Measurements from ENCODE around the gene HSPB6. TPM values are rescaled to one million over a fixed set of nuclear protein-coding genes. Genes with fewer than 3 reads are reported as not detected.

Gene HSPB6
- total RNA-seq, 2 experiments from 2014 or later, result 0.53 to 0.93 TPM

- H3K9me3 Mint-ChIP-seq (ENCODE audit: low read depth), result no peaks in the 10 kb centered on the region
- ChIA-PET CTCF (interaction anchor here (8.6 kb wide), 1 partner anchor 21 kb away, joined by 106 read pairs; no protein-coding TSS in a partner anchor), POLR2A (no interaction called here)
- DNase-seq (peak; percentile 98), ATAC-seq (peak; percentile 61)
- peaks cover 41% of the 10 kb centered on the region for H3K4me1 Mint-ChIP-seq
- H3K36me3 Mint-ChIP-seq (ENCODE audit: low read depth), result peaks cover 61% of the 10 kb centered on the region
- H3K4me3 Mint-ChIP-seq, result peak overlapping the region; percentile 97
- H3K27ac Mint-ChIP-seq, result peak overlapping the region; percentile 90
- intact Hi-C loops (cut with DNase I, micrococcal nuclease), result loop anchor here (1.0 to 10.0 kb wide), 21 partner anchors 14 to 398 kb away; partner anchors contain the start of genes PROSER3 (in 2 of the 2), TBCB (in 2 of the 2), ALKBH6 (in 1 of the 2) and ARHGAP33 (in 1 of the 2)
- no peaks in the 10 kb centered on the region for H3K27me3 Mint-ChIP-seq
These were observed 39.8 kb downstream of the HSPB6 start for GRCh38 chr19:35716801-35717664.

- ChIA-PET POLR2A (interaction anchor here (0.7 kb wide), 1 partner anchor 14 kb away, joined by 4 read pairs; no protein-coding TSS in a partner anchor), CTCF (interaction anchor here (0.7 to 8.6 kb wide), 3 partner anchors 20 to 1758 kb away, joined by 3 to 106 read pairs (median 3); no protein-coding TSS in a partner anchor)
- intact Hi-C loops (cut with DNase I, micrococcal nuclease), result loop anchor here (1.0 to 10.0 kb wide), 4 partner anchors 13 to 399 kb away; partner anchors contain the start of genes ALKBH6 (in 1 of the 2), OVOL3 (in 1 of the 2), POLR2I (in 1 of the 2) and TBCB (in 1 of the 2)
- Mint-ChIP-seq H3K36me3 (ENCODE audit: low read depth) (peaks cover 57% of the 10 kb centered on the region), H3K27ac (peak overlapping the region; percentile 90), H3K9me3 (ENCODE audit: low read depth) (peaks cover 2% of the 10 kb centered on the region), H3K4me3 (peak overlapping the region; percentile 97), H3K27me3 (no peaks in the 10 kb centered on the region), H3K4me1 (peaks cover 43% of the 10 kb centered on the region)
- DNase-seq, result peak; percentile 61
- ATAC-seq, result no peak
These were observed 40.6 kb downstream of the HSPB6 start for GRCh38 chr19:35715981-35716800.

- H3K9me3 Mint-ChIP-seq (ENCODE audit: low read depth), result peaks cover 2% of the 10 kb centered on the region
- H3K27ac Mint-ChIP-seq, result peak overlapping the region; percentile 90
- H3K4me1 Mint-ChIP-seq, result peaks cover 49% of the 10 kb centered on the region
- peaks cover 56% of the 10 kb centered on the region for H3K36me3 Mint-ChIP-seq (ENCODE audit: low read depth)
- POLR2A ChIA-PET, result interaction anchor here (0.7 kb wide), 1 partner anchor 13 kb away, joined by 4 read pairs; no protein-coding TSS in a partner anchor
- intact Hi-C loops (cut with DNase I, micrococcal nuclease), result loop anchor here (1.0 to 10.0 kb wide), 3 partner anchors 184 to 399 kb away; partner anchors contain the start of genes ALKBH6 (in 1 of the 2), OVOL3 (in 1 of the 2), POLR2I (in 1 of the 2) and TBCB (in 1 of the 2)
- peak overlapping the region; percentile 97 for H3K4me3 Mint-ChIP-seq
- no peak for ATAC-seq
- peak; percentile 47 for DNase-seq
- no peaks in the 10 kb centered on the region for H3K27me3 Mint-ChIP-seq
- CTCF ChIA-PET, result interaction anchor here (0.7 to 8.6 kb wide), 4 partner anchors 13 to 1759 kb away, joined by 3 to 106 read pairs (median 24); no protein-coding TSS in a partner anchor
These were observed 41.4 kb downstream of the HSPB6 start for GRCh38 chr19:35715355-35715809.

GRCh38 chr19:35714601-35715354 lies 42.1 kb downstream of the HSPB6 start:
- DNase-seq (peak; percentile 72), ATAC-seq (no peak)
- H3K4me1 Mint-ChIP-seq, result peaks cover 49% of the 10 kb centered on the region
- peaks cover 2% of the 10 kb centered on the region for H3K9me3 Mint-ChIP-seq (ENCODE audit: low read depth)
- intact Hi-C loops (cut with DNase I, micrococcal nuclease), result loop anchor here (1.0 to 10.0 kb wide), 5 partner anchors 167 to 773 kb away; partner anchors contain the start of genes ALKBH6 (in 1 of the 2), OVOL3 (in 1 of the 2), POLR2I (in 1 of the 2) and TBCB (in 1 of the 2)
- peak overlapping the region; percentile 100 for H3K27ac Mint-ChIP-seq
- H3K27me3 Mint-ChIP-seq, result no peaks in the 10 kb centered on the region
- POLR2A ChIA-PET, result interaction anchor here (0.8 to 4.0 kb wide), 2 partner anchors 13 to 297 kb away, joined by 3 to 34 read pairs; no protein-coding TSS in a partner anchor
- H3K36me3 Mint-ChIP-seq (ENCODE audit: low read depth), result peaks cover 54% of the 10 kb centered on the region
- H3K4me3 Mint-ChIP-seq, result peak overlapping the region; percentile 97
- CTCF ChIA-PET, result interaction anchor here (1.0 to 8.6 kb wide), 7 partner anchors 10 to 70 kb away, joined by 3 to 106 read pairs (median 4); partner anchors contain the start of genes COX6B1, LIN37 and ZBTB32

DNA sequence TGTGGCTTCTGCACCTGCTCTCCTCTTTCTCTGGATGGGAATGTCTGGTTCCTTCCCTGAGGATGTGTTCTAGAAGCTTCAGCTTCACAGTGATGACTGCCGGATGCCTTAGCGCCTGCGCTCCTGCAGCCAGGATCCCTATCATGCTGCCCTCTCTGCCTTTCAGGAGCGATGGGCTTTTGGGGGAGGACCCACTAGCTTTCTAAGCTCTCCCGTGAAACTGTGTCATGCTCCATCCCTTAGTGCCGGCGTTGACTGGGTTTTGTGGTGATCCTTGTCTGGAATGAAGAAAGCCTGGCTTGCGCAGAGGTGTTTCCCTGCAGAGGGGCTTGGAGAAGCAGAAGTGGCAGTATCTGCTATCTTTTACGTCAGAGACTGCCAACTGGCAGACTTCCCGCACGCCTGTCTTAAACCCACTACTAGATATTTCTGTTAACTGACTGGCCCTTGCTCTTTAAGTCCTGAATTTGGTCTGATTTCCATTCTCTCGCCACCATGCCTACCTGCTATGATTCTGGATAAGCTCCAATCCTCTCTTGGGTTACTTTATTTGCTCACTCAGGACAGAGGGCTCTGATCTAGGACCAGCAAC lies 42.8 kb downstream of the HSPB6 start:
- DNase-seq (no peak), ATAC-seq (no peak)
- H3K27ac Mint-ChIP-seq, result peak overlapping the region; percentile 100
- H3K4me3 Mint-ChIP-seq, result peak overlapping the region; percentile 97
- ChIA-PET POLR2A (interaction anchor here (0.6 to 4.0 kb wide), 6 partner anchors 12 to 298 kb away, joined by 3 to 34 read pairs (median 4); partner anchors contain the start of genes HSPB6, PSENEN and U2AF1L4), CTCF (interaction anchor here (1.0 to 8.6 kb wide), 8 partner anchors 9 to 70 kb away, joined by 3 to 106 read pairs (median 6); partner anchors contain the start of genes COX6B1, LIN37, PSENEN and U2AF1L4)
- H3K27me3 Mint-ChIP-seq, result no peaks in the 10 kb centered on the region
- intact Hi-C loops (cut with DNase I, micrococcal nuclease), result loop anchor here (1.0 to 10.0 kb wide), 7 partner anchors 167 to 773 kb away; partner anchors contain the start of genes OVOL3 (in 1 of the 2), POLR2I (in 1 of the 2), TBCB (in 1 of the 2) and THAP8 (in 1 of the 2)
- H3K4me1 Mint-ChIP-seq, result peaks cover 45% of the 10 kb centered on the region
- H3K36me3 Mint-ChIP-seq (ENCODE audit: low read depth), result peaks cover 47% of the 10 kb centered on the region
- peaks cover 2% of the 10 kb centered on the region for H3K9me3 Mint-ChIP-seq (ENCODE audit: low read depth)

- Mint-ChIP-seq H3K4me3 (peak overlapping the region; percentile 97), H3K4me1 (peaks cover 43% of the 10 kb centered on the region), H3K27me3 (no peaks in the 10 kb centered on the region), H3K9me3 (ENCODE audit: low read depth) (peaks cover 2% of the 10 kb centered on the region), H3K36me3 (ENCODE audit: low read depth) (peaks cover 42% of the 10 kb centered on the region), H3K27ac (peak overlapping the region; percentile 100)
- ATAC-seq (no peak), DNase-seq (no peak)
- POLR2A ChIA-PET, result interaction anchor here (0.6 to 4.0 kb wide), 10 partner anchors 11 to 217 kb away, joined by 3 to 34 read pairs (median 4); partner anchors contain the start of genes HSPB6, IGFLR1, LIN37 and PSENEN
- CTCF ChIA-PET, result interaction anchor here (0.6 to 8.6 kb wide), 7 partner anchors 9 to 69 kb away, joined by 3 to 106 read pairs (median 8); partner anchors contain the start of genes PSENEN, U2AF1L4 and ZBTB32
- intact Hi-C loops (cut with DNase I, micrococcal nuclease), result loop anchor here (1.0 to 10.0 kb wide), 7 partner anchors 166 to 774 kb away; partner anchors contain the start of genes OVOL3 (in 1 of the 2), POLR2I (in 1 of the 2), TBCB (in 1 of the 2) and THAP8 (in 1 of the 2)
These were observed 43.4 kb downstream of the HSPB6 start for GRCh38 chr19:35713506-35713850.

- Mint-ChIP-seq H3K9me3 (ENCODE audit: low read depth) (peaks cover 2% of the 10 kb centered on the region), H3K27me3 (no peaks in the 10 kb centered on the region), H3K27ac (peak overlapping the region; percentile 100), H3K36me3 (ENCODE audit: low read depth) (peaks cover 42% of the 10 kb centered on the region), H3K4me1 (peaks cover 43% of the 10 kb centered on the region), H3K4me3 (peak overlapping the region; percentile 97)
- ChIA-PET CTCF (interaction anchor here (0.6 to 8.6 kb wide), 7 partner anchors 11 to 65 kb away, joined by 3 to 106 read pairs (median 8); partner anchors contain the start of genes COX6B1, LIN37, PSENEN and U2AF1L4), POLR2A (interaction anchor here (0.6 to 4.0 kb wide), 13 partner anchors 11 to 724 kb away, joined by 3 to 34 read pairs (median 5); partner anchors contain the start of genes HSPB6, IGFLR1, LIN37 and PSENEN)
- ATAC-seq (peak; percentile 36), DNase-seq (peak; percentile 92)
- intact Hi-C loops (cut with DNase I, micrococcal nuclease), result loop anchor here (1.0 to 10.0 kb wide), 7 partner anchors 166 to 774 kb away; partner anchors contain the start of genes OVOL3 (in 1 of the 2), POLR2I (in 1 of the 2), TBCB (in 1 of the 2) and THAP8 (in 1 of the 2)
These were observed 44.0 kb downstream of the HSPB6 start for GRCh38 chr19:35712567-35713505.

Data from activated CD4-positive, alpha-beta T cell treated with anti-CD3 and anti-CD28 coated beads for 36 hours (primary cell).